Activated CD4-positive, alpha-beta T cell treated with anti-CD3 and anti-CD28 coated beads, Interleukin-2, amount 50 U/mL, for 48 hours (primary cell): Measurements from ENCODE around the gene KLK15.
"Not testable (repeated sequence)": the region's sequence is repeated elsewhere in the genome, so short reads cannot be mapped to it uniquely, and the experiment has no call there.

ENCODE experiments used
- DNase-seq, 2 experiments: peaks; one replicate each; pipeline ENCODE4 v3.0.0-alpha.2; 2020

Gene KLK15

GRCh38 chr19:50820086-50820485, 13.3 kb downstream of the KLK15 start:
- no peak for DNase-seq

- DNase-seq: no peak
Observed at GRCh38 chr19:50819636-50820035, 13.7 kb downstream of the KLK15 start.

- DNase-seq: no peak
Observed at GRCh38 chr19:50818859-50819472, 14.4 kb downstream of the KLK15 start.

DNA sequence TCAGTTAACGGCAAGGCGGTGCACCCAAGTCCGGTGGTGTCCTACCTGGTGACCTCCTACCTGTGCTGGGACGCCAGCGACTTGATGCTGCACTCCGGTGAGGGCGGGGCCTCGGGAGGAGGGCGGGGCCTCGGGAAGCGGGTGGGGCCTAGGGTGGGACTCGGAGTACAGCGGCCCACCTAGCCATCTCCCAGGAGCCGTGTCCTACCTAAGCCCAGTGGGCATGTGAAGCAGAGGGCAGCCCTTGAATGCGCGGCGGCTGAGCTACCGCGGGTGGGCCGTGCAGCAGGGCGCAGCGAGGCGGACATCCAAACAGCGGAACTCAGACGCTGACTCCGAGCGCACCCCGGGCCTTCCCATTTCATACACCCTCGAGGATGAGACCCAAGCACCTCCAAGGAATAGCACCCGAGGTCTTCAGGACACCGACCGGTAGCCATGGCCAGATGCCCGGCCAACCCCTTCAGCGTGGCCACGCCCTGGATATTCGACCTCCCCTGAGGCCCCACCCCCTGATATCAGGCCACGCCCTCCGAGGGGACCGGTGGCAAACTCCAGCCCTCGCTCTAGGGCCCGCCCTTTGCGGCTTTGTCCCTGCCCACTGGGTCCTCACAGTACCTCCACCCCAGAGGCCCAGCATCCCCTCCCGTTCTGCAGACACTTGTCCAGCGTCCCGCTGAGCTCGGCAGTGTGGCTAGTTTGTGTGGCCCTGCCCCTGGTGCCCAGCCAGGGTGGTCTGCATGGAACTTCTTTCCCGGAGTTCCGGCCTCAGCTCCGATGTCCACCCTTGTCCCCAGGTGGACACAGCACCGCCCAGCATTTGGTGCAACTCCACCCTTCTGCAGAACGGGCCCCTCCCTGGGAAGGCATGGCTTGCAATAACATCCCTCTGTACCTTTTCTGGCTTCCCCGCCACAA, 15.2 kb downstream of the KLK15 start:
- DNase-seq: peak; percentile 77 to 83

DNA sequence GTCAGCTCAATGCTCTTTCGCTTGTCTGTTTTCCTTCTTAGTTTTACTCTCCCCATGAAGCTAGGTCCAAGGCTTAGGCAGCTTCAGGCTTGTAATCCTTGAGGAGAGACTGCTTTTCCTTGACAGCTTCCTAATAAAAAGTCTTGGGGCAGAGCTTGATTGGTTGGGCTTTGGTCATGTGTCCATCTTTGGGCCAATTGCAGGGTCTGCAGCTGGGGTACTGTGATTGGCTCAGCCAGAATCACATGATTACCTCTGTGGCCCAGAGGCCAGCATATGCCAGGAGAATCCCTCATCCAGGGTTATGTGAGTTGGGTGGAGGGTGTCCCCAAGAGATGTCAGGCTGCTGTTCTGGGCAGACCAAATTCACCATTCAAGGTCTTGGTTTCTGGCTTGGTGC, 17.9 kb downstream of the KLK15 start:
- DNase-seq: no peak

- no peak for DNase-seq
Observed at GRCh38 chr19:50814883-50815282, 18.5 kb downstream of the KLK15 start.

GRCh38 chr19:50812474-50812873, 20.9 kb downstream of the KLK15 start:
- DNase-seq: no peak

DNA sequence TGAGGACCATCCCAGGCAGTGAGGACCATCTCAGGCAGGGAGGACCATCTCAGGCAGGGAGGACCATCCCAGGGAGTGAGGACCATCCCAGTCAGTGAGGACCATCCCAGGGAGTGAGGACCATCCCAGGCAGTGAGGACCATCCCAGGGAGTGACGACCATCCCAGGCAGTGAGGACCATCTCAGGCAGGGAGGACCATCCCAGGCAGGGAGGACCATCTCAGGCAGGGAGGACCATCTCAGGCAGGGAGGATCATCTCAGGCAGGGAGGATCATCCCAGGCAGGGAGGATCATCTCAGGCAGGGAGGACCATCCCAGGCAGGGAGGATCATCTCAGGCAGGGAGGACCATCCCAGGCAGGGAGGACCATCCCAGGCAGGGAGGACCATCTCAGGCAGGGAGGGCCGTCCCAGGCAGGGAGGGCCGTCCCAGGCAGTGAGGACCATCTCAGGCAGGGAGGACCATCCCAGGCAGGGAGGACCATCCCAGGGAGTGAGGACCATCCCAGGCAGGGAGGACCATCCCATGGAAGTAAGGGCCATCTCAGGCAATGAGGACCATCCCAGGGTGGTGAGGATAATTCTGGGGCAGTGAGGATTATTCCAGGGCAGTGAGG, 21.6 kb downstream of the KLK15 start:
- DNase-seq: not testable (repeated sequence)

- DNase-seq: no peak
Observed at GRCh38 chr19:50808856-50809255, 24.5 kb downstream of the KLK15 start.

DNA sequence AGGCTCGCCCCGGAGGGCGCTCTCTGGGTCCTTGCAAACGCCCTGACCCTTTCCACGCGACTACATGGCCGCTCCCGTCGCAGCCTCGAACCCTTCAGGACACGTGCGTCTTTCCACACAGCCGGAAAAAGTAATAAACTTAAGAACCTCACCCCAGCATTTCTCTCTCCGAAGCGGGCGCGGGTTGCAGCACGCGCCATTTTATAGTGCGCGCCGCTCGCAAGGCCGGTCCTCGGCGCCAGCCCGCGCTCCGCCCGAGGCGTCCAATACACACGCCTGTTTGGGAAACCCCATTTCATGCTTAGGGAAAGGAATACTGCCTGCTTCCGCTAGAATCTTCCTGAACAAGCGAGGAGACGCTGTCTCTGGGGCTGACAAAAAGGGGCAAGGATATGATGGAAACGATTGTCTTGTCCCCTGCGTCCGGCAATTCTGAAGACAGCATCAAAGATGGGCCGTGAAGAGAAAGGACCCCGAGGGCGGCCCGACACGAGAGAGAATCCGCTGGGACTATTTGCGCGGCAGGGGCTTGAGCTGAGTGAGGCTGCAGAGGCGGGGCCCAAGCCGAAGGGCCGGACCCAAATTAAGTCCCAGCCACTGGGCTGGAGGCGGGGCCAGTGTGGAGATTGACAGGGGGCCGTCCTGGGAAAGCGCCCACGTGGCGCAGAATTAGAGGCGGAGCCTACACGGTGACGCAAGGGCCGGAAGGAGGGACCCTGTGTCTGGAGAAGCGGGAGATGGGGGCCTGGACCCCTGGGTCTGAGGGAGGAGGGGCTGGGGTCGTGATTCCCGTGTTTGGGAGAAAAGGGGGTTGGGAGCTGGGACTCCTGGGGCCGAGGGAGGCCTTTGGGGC, 28.7 kb downstream of the KLK15 start:
- DNase-seq: peak; percentile 99

- peak; percentile 42 to 49 for DNase-seq
Observed at GRCh38 chr19:50803633-50804419, 29.5 kb downstream of the KLK15 start.

DNA sequence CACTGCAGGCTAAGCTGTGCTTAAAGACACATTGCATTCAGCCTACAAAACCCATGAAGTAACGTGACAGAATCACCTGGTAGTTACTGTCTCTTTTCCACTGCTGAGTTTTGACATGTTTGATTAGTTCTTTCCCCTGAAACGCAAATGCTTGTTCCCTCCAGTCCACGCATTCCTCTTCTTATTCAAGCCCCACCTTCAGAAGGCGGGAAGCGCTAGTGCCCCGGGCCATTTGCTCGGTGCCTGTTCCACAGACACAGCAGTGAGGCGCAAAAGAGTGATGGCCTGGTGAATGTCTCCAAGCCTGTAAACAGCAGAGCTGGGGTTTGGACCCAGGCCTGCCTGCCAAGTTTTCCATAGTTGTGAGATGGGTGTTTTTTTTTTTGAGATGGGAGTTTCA, 32.3 kb downstream of the KLK15 start:
- DNase-seq: no peak

DNA sequence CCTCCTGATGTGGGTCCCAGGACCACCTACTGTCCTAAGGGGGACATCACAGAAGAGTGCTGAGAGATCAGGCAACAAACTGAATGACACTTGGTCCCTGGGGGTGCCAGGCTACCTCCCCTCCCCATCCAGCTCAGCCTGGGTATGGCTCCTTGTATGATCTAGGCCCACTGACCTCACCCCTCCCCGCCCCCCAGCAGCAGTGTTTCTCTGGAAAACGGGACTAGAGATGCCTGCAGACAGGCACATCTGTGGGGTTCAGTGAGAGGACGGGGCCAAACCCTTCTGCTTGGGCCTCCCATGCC, 33.9 kb downstream of the KLK15 start:
- no peak for DNase-seq

DNA sequence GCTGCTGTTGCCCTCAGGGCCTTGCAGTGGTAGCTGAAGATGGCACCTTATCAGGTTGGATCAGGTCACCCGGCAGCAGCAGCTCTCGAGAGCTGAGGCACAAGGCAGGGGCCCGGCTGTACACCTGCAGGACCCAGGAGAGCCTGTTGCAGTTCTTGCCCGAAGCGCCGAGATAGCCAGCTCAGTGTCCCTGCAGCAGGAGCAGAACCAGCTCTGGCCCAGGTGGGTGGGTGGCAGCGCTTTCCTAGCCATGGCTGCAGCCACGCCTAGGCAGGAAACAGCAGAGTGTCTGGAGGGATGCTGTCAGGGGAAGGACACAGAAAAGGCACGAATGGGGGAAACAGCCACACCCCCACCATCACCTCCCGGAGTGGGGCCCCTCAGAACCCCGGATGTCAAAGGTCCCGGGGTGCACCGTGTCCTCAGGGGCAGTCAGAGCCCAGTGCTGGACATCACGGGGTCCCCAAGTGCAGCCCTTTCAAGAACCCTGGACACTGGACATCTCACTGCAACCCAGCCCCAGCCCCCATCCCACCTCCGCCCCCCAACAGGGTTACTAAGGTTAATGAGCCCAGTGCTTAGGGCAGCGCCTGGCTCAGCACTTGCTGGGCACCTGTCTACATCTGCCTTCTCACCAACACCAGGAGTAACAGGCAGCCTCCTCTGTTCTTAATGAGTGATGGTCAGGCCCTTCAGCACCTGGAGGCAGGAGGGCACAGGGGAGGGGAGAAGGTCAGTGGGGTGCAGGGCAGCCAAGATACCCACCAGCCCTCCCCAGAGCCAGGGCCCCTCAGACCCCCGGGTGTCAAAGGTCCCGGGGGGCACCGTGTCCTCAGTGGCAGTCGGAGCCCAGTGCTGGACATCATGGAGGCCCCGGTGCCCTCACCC, 34.5 kb downstream of the KLK15 start:
- DNase-seq: no peak

- DNase-seq: no peak
Observed at GRCh38 chr19:50797781-50798658, 35.4 kb downstream of the KLK15 start.

DNA sequence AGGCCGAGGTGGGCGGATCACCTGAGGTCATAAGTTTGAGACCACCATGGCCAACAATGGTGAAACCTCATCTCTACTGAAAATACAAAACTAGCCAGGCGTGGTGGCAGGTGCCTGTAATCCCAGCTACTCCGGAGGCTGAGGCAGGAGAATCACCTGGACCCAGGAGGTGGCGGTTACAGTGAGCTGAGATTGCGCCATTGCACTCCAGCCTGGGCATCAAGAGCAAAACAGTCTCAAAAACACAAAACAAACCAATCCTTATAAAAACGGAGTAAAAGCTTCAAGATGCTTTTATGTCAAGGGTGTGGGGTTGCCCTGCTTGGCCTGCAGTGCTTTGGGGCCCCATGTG, 36.0 kb downstream of the KLK15 start:
- no peak for DNase-seq

DNA sequence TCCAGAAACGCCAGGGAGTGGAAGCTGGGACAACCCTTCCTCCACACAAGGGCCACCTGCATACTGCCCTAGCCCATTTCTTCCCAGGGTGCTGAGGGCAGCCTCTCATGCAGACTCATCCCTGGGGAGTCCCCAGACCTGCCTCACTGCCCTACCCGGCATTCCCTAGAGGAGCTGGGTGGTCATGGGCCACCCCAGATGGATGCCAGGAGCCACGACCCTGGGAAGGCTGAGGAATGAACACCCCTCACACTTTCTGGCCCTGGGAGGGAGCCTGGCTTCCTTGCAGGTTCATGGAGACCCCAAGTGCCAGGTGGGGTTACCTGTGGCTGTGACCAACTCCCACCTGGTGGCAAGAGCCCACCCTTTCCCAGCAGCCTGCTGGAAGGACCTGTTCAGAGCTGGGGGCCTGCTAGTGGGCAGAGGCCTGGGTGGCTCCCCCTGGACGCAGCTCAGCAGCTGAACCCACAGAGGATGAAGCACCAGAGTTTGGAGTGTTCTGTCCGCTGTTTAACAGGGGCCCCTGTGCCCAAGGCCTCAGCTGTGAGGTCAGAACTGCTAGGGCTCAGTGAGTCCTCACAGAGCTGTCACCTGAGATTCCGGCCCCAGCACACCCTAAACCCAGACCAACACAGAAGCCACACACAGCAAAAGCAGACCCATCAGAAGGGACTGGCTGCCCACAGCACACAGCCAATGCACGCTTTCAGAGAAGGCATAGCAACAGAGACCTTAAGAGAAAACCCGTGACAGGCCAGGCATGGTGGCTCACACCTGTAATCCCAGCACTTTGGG, 36.5 kb downstream of the KLK15 start:
- no peak for DNase-seq

- DNase-seq: no peak
Observed at GRCh38 chr19:50796128-50796633, 37.2 kb downstream of the KLK15 start.

GRCh38 chr19:50795664-50796073, 37.7 kb downstream of the KLK15 start:
- DNase-seq: no peak
